Hepatocyte (in vitro differentiated cells): ENCODE measurements around the gene RNF151.

Experiments used
- EZH2 ChIP-seq: fragments of 200-600 bp; sonication (generic); IDR thresholded peaks from 2 replicates; pipeline ENCODE4 v1.6.1; 2016; ENCODE audit warnings: antibody characterized with exemption, mild to moderate bottlenecking, borderline replicate concordance
- TF ChIP-seq, protein P1 (sequence below): fragments of 200-600 bp; sonication (generic); IDR thresholded peaks from 2 replicates; pipeline ENCODE4 v1.5.1; 2016; ENCODE audit warnings: antibody characterized with exemption, mild to moderate bottlenecking; ENCODE audit not compliant: poor library complexity

- TF ChIP-seq, protein P1, sequence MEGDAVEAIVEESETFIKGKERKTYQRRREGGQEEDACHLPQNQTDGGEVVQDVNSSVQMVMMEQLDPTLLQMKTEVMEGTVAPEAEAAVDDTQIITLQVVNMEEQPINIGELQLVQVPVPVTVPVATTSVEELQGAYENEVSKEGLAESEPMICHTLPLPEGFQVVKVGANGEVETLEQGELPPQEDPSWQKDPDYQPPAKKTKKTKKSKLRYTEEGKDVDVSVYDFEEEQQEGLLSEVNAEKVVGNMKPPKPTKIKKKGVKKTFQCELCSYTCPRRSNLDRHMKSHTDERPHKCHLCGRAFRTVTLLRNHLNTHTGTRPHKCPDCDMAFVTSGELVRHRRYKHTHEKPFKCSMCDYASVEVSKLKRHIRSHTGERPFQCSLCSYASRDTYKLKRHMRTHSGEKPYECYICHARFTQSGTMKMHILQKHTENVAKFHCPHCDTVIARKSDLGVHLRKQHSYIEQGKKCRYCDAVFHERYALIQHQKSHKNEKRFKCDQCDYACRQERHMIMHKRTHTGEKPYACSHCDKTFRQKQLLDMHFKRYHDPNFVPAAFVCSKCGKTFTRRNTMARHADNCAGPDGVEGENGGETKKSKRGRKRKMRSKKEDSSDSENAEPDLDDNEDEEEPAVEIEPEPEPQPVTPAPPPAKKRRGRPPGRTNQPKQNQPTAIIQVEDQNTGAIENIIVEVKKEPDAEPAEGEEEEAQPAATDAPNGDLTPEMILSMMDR, result no peak
- no peak for TF ChIP-seq EZH2
Observed at GRCh38 chr16:1919327-1919998, 47.2 kb upstream of the RNF151 start.
